Measurements from ENCODE around the gene TLE1.
"Not testable (repeated sequence)": the region's sequence is repeated elsewhere in the genome, so short reads cannot be mapped to it uniquely, and the experiment has no call there.

TLE1 gene

GRCh38 chr9:81689343-81690175 is at the start of gene TLE1:
TLE1 (minus strand) TSS chr9:81689547; CDS start chr9:81688240, 1,307 bp downstream.
- peak; percentile 64 to 65 for DNase-seq (ENCODE audit: low read depth in 2 of 2)

DNA sequence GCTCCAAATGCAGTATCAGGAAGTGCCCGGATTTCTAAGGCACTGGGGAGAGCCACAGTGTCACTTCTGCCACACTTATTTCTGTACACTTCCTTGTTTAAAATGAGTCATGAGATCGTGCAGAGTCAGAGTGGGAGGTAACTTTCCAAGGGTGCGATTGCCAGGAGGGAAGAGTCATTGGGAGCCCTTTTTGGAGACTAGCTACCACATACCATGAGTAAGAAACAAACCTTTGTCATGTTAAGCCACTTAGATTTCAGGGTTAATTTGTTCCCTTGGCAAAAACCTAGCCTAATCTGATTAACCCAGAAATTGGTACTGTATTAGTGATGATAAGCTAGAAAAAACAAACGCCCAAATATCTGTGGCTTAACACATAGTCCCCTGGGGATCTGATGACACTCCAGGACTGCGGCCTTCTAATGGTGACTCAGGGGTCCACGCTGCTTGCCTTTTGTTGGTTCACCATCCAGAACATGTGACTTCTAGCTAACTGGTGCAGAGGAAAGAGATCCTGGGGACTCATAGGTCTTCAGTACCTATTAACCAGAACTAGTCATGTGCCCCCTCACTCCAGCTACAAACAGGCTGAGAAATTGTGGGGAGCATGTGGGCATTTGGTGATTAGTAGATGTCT is 48.6 kb upstream of the TLE1 start:
- no peak for DNase-seq (ENCODE audit: low read depth in 2 of 2)

DNA sequence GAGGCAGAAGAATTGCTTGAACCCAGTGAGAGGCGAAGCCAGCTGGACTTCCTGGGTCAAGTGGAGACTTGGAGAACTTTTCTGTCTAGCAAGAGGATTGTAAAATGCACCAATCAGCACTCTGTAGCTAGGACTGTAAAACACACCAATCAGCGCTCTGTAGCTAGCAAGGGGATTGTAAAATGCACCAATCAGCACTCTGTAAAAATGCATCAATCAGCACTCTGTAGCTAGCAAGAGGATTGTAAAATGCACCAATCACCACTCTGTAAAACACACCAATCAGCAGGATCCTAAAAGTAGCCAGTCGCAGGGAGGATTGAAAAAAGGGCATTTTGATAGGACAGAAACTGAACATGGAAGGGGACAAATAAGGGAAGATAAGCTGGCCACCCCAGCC is 41.2 kb upstream of the TLE1 start:
- DNase-seq (ENCODE audit: low read depth in 2 of 2) = not testable (repeated sequence)

GRCh38 chr9:81729135-81729534 is 39.8 kb upstream of the TLE1 start:
- no peak for DNase-seq (ENCODE audit: low read depth in 2 of 2)

DNA sequence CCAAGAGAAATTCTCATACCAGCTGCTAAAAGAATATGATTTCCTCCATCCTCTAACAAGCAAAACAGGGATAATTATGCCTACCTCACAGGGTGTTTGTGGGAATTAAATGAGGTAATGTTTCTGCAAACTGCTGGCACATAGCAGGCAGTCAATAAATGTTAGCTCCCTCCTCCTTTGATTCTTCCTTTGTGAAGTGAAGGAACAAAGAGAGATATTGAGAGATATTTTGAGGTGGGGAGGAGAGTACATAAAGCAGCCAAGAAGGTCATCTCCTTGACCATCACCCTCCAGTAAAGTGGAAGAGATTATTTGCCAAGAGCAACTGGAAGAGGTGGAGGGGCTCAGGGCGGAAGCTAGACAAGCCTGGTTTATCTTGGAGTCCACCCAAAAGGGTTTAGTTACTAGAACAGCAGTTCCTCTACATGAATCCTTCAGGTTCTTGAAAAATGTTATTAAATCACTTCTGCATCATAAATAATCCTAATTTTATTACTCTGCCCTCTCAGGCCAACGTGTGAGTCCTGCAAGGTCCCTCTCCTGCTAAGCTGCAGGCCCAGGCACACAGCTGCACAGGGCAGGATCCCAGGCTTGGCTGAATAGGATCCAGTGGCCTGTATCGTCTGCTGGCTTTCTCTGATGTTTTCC is 35.0 kb upstream of the TLE1 start:
- DNase-seq (ENCODE audit: low read depth in 2 of 2) = no peak

DNA sequence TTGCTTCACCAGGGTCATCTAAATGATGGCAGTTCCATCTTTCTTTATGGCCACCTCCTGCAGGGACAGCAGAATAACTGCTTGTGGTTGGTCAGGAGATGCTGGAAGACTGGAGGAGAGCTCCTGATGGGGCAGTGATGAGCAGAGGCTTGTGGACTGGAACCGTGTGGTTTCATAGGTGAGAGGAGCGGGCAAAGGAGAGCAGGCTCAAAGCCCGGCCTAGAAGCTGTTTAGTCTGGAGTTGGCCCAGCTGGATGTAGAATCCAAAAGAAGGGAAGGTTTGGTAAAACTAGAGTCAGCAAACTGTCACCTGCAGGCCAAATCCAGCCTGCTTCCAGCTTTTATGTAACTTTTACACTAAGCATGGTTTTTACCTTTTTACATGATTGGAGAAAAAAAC is 32.9 kb upstream of the TLE1 start:
- DNase-seq (ENCODE audit: low read depth in 2 of 2) = no peak

DNA sequence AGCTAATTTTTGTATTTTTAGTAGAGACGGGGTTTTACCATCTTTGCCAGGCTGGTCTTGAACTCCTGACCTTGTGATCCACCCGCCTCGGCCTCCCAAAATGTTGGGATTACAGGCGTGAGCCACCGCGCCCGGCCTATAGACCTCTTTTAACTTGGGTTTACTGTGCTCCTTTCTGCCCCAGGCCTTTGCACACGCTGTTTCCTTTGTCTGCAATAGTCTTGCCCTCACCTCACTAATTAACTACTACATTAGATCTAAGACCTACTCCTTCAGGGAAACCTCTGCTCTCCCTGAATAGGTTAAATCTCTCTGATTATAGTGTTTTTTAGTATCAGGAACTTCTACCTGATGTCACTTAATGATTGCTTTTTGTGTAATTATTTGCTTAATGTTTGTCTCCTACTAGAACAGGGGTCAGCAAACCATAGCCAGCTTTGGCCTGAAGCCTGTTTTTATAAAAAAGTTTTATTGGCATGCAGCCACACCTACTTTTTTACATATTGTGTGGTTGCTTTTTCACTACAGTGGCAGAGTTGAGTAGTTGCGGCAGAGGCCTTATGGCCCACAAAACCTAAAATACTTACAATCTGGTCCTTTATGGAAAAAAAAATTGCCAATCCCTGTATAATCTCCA is 31.2 kb upstream of the TLE1 start:
- no peak for DNase-seq (ENCODE audit: low read depth in 2 of 2)

DNA sequence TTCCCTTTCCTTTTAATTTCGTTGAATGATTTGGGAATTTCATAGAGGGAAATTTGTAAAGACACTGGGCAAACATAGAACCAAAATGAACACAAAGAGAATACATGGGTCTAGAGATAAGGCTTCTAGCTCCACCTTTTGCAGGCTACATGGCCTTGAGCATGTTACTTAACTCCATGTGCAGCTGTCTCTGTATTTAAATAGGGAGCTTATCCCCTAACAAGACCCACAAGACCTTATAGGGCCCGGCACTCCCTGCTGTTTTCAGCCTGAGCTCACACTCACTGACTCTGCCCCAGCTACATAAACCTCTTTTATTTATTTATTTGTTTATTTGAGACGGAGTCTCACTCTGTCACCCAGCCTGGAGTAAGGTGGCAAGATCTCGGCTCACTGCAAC is 30.6 kb upstream of the TLE1 start:
- no peak for DNase-seq (ENCODE audit: low read depth in 2 of 2)

- DNase-seq (ENCODE audit: low read depth in 2 of 2) = no peak
Measured at GRCh38 chr9:81718244-81718643, 28.9 kb upstream of the TLE1 start.

DNA sequence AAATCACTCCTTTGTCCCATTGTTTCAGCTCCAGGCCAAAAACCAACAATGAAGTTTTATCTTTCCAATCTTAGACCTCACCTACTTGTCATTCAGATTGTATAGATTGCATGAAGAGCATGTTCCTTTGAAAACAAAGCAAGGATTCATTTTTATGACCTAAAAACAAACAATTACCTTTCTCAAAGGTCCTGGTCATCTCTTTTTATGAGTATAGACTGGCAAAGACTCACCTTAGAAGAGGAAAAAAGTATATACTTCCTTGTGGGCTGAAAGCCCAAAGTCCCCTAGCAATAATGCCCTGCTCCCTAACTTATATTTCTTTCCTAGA is 28.4 kb upstream of the TLE1 start:
- DNase-seq (ENCODE audit: low read depth in 2 of 2) = no peak

DNA sequence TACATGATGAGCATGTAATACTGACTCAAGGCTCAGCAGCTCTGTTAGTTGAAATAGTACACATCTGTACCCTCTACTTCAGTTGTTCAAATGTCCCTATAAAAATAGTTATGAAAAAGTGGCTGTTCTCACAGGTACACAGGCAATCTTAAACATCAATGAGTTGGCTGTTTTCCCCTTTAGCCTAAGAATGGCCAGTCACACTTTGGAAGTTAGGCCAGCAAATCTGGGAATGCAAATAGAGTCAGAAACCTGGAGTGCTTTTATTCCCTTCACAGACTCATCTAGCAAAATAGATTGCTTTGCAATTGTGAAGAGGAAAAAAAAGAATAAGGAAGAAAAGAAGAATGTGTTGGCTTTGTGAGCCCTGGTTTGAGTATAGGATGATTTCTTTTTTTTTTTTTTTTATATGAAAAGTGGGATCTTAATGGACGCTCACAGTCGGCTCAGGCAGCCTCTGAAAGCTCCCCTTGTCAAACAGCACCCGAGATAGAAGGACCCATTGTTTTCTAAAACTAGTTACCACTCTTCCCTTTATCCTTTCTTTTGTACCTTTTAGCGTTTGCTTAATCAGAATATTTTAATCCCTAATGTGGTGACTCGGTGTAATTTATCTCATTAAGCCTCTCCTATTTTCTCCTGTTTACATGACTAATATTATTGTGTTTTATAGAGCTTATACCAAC is 27.9 kb upstream of the TLE1 start:
- no peak for DNase-seq (ENCODE audit: low read depth in 2 of 2)

GRCh38 chr9:81716409-81716808 is 27.1 kb upstream of the TLE1 start:
- DNase-seq (ENCODE audit: low read depth in 2 of 2) = no peak

DNA sequence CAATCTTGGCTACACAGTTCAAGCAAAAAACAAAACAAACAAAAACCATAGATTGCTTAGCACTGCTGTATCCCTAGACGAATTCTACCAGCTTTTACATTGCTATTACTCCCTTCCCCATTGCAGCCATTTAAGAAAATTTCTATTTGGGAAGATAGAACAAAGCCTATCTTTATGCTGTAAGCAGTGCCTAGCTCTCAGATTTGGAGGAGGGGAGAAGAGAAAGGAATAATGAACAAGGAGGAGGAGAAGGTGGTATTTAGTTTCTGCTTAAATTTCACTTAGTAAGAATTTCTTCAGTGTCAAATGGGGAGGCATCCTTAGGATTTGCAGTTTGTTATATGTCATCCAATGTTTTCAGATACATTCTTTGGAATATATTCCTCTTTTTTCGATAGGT is 16.2 kb upstream of the TLE1 start:
- DNase-seq (ENCODE audit: low read depth in 2 of 2) = no peak

GRCh38 chr9:81694541-81694940 is 5.2 kb upstream of the TLE1 start:
- no peak for DNase-seq (ENCODE audit: low read depth in 2 of 2)

- no peak for DNase-seq (ENCODE audit: low read depth in 2 of 2)
Measured at GRCh38 chr9:81693671-81694378, 4.5 kb upstream of the TLE1 start.

DNA sequence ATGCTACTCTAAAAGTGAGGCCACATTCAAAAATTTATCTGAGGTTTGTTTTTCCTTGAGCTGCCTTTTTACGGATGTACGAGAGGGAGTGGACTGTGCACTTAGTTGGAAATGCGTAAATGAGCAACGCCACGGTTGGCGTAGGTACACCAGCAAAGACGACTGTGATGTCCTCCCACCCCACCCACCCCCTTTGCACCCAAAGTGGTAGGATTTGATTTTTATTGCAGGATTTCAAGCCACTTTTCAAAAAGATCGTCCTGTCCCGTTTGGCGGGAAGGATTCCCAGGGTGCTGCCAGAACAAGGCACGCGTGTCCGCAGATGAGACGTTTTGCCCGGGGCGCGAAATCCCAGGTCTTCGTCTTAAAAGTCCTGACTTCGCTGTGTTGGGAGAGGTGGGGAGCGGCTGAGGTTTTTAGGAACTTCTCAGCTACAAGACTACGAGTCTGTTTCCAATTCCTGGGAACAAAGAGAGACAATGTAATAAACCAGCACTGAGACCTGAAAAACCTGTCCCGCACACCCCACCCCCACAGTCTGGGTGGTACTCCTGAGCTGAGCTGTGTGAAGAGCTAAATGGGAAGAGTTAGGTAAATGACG is 1.0 kb upstream of the TLE1 start:
- DNase-seq (ENCODE audit: low read depth in 2 of 2) = no peak

- not testable (repeated sequence) for DNase-seq (ENCODE audit: low read depth in 2 of 2)
Measured at GRCh38 chr9:81689093-81689342, 329 bp downstream of the TLE1 start.

- peak in 1 of 2 donors; percentile 3 for DNase-seq (ENCODE audit: low read depth in 2 of 2)
Measured at GRCh38 chr9:81688262-81689092, 870 bp downstream of the TLE1 start.

DNA sequence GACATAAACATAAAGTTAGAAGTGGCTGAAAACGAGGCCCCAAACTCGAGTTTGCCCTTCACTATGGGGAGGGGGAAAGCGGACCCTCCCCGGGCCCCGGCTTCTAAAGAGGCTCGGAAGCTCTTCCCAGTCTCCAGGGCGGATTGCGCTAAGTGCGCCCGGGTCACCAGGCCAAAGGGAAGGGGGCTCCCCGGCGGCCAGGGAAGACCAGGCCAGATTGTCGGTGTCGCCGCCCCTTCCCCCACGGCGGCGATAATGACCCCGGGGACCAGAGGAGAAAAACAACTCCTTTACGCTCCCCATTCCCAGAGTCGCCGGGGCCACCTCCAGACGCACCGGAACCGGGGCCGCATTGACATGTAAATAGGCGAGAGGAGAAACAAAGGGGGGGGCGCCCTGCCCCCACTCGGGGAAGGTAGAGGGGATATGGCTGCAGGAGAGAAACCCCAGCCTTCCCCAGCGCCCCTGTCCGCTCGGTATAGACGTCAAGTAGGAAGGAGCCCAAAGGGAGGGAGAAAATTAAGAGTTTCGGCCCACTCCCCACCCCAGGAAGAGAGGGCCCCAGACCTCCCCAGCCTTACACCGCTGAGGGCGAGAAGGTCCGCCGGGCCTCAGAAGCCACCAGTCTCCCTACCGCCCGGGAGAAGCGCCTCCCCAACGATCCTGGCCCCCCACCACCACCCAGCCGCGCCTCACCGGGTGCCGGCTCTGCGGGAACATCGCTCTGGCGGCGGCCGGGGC is 1.7 kb downstream of the TLE1 start:
- no peak for DNase-seq (ENCODE audit: low read depth in 2 of 2)

Data from stimulated activated CD8-positive, alpha-beta memory T cell treated with anti-CD3 and anti-CD28 coated beads, Interleukin-2, amount 100 ng/mL, for 48 hours (primary cell).